ENCODE data around the gene SNAP47.

DNA sequence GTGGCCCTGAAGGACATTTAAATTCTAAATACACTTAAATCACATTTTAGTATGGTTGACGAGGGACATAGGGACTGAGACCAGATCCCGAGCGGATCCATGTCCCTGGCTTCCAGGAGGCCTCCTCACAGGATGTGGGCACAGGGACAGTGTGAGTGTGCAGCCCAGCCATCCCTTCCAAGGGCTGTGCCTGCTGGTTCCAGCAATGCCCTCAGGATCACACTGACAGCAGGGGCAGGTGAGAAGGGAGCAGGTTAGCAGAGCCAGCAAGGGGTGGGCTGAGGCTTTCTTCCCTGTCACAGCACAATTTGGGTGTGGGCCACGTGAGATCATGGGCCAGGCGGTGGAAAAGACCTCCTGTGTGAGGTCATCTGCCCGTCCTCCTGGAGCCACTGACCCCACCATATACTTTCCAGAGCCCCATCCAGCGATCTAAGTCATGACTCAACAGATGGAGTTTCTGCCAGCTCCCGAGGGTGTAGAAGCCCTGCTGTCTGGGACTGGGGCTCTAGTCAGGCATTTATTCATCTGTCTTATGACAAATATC, 43.2 kb downstream of the SNAP47 start:
- TF ChIP-seq POLR2AphosphoS5 (IDR thresholded peaks at IDR 0.05; ENCODE audit: low read depth, low read length) (no peak), TAF1 (IDR thresholded peaks at IDR 0.05; ENCODE audit: borderline replicate concordance, insufficient read depth, low read length) (no peak), SIN3A (IDR thresholded peaks at IDR 0.05; ENCODE audit: borderline replicate concordance, insufficient read depth, low read length) (no peak)
- TF ChIP-seq, protein P1, sequence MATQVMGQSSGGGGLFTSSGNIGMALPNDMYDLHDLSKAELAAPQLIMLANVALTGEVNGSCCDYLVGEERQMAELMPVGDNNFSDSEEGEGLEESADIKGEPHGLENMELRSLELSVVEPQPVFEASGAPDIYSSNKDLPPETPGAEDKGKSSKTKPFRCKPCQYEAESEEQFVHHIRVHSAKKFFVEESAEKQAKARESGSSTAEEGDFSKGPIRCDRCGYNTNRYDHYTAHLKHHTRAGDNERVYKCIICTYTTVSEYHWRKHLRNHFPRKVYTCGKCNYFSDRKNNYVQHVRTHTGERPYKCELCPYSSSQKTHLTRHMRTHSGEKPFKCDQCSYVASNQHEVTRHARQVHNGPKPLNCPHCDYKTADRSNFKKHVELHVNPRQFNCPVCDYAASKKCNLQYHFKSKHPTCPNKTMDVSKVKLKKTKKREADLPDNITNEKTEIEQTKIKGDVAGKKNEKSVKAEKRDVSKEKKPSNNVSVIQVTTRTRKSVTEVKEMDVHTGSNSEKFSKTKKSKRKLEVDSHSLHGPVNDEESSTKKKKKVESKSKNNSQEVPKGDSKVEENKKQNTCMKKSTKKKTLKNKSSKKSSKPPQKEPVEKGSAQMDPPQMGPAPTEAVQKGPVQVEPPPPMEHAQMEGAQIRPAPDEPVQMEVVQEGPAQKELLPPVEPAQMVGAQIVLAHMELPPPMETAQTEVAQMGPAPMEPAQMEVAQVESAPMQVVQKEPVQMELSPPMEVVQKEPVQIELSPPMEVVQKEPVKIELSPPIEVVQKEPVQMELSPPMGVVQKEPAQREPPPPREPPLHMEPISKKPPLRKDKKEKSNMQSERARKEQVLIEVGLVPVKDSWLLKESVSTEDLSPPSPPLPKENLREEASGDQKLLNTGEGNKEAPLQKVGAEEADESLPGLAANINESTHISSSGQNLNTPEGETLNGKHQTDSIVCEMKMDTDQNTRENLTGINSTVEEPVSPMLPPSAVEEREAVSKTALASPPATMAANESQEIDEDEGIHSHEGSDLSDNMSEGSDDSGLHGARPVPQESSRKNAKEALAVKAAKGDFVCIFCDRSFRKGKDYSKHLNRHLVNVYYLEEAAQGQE (IDR thresholded peaks at IDR 0.05; ENCODE audit: insufficient read depth in 1 of 2, low read depth in 2 of 2, low read length in 2 of 2): no peak

Data from PFSK-1 (cell line).